ENCODE measurements around the gene ZNF692.

ZNF692 gene

GRCh38 chr1:248828845-248829244, 30.0 kb downstream of the ZNF692 start:
- H3K4me3 ChIP-seq (ENCODE audit: low read length) = no peak overlapping the region
- H3K27ac ChIP-seq (ENCODE audit: low read length) = no peak overlapping the region
- H3K9ac ChIP-seq (ENCODE audit: low read depth, low read length) = no peak overlapping the region
- H3K27me3 ChIP-seq (ENCODE audit: insufficient read depth, low read length) = no peaks in the 10 kb centered on the region; the same call in 1 of the 2 replicates
- no peaks in the 10 kb centered on the region for H3K9me3 ChIP-seq (ENCODE audit: insufficient read depth, low read depth, low read length)
- peaks cover 6% of the 10 kb centered on the region for H3K36me3 ChIP-seq (ENCODE audit: insufficient read depth, low read depth, low read length)
- no peaks in the 10 kb centered on the region for H3K4me1 ChIP-seq (ENCODE audit: insufficient read depth, low read length)

GRCh38 chr1:248825909-248826760, 32.8 kb downstream of the ZNF692 start, which contains the start of gene SH3BP5L:
SH3BP5L (minus strand) TSS chr1:248825915; CDS start chr1:248824935, 980 bp downstream.
- Histone ChIP-seq H3K36me3 (ENCODE audit: insufficient read depth, low read depth, low read length) (peaks cover 30% of the 10 kb centered on the region), H3K9me3 (ENCODE audit: insufficient read depth, low read depth, low read length) (no peaks in the 10 kb centered on the region), H3K27me3 (ENCODE audit: insufficient read depth, low read length) (no peaks in the 10 kb centered on the region), H3K4me3 (ENCODE audit: low read length) (peak within 1 kb of the TSS; percentile 96), H3K9ac (ENCODE audit: low read depth, low read length) (peak within 1 kb of the TSS; percentile 96), H3K4me1 (ENCODE audit: insufficient read depth, low read length) (no peaks in the 10 kb centered on the region), H3K27ac (ENCODE audit: low read length) (peak within 1 kb of the TSS; percentile 100)

- peaks cover 36% of the 10 kb centered on the region for H3K36me3 ChIP-seq (ENCODE audit: insufficient read depth, low read depth, low read length)
- no peaks in the 10 kb centered on the region for H3K4me1 ChIP-seq (ENCODE audit: insufficient read depth, low read length)
- H3K9ac ChIP-seq (ENCODE audit: low read depth, low read length) = peak overlapping the region; percentile 96
- peak overlapping the region; percentile 100 for H3K27ac ChIP-seq (ENCODE audit: low read length)
- no peaks in the 10 kb centered on the region for H3K27me3 ChIP-seq (ENCODE audit: insufficient read depth, low read length)
- H3K4me3 ChIP-seq (ENCODE audit: low read length) = peak overlapping the region; percentile 96
- no peaks in the 10 kb centered on the region for H3K9me3 ChIP-seq (ENCODE audit: insufficient read depth, low read depth, low read length)
These were observed 33.3 kb downstream of the ZNF692 start for GRCh38 chr1:248825573-248825908.

GRCh38 chr1:248825136-248825535, 33.7 kb downstream of the ZNF692 start:
- peak overlapping the region; percentile 96 for H3K9ac ChIP-seq (ENCODE audit: low read depth, low read length)
- no peaks in the 10 kb centered on the region for H3K27me3 ChIP-seq (ENCODE audit: insufficient read depth, low read length)
- peak overlapping the region; percentile 100 for H3K27ac ChIP-seq (ENCODE audit: low read length)
- peaks cover 4% of the 10 kb centered on the region; the same call in 1 of the 2 replicates for H3K4me1 ChIP-seq (ENCODE audit: insufficient read depth, low read length)
- H3K9me3 ChIP-seq (ENCODE audit: insufficient read depth, low read depth, low read length) = no peaks in the 10 kb centered on the region
- H3K4me3 ChIP-seq (ENCODE audit: low read length) = peak overlapping the region; percentile 96
- H3K36me3 ChIP-seq (ENCODE audit: insufficient read depth, low read depth, low read length) = peaks cover 40% of the 10 kb centered on the region

GRCh38 chr1:248824701-248825100, 34.2 kb downstream of the ZNF692 start:
- H3K4me1 ChIP-seq (ENCODE audit: insufficient read depth, low read length) = peaks cover 6% of the 10 kb centered on the region; the same call in 1 of the 2 replicates
- H3K27me3 ChIP-seq (ENCODE audit: insufficient read depth, low read length) = no peaks in the 10 kb centered on the region
- no peak overlapping the region for H3K9ac ChIP-seq (ENCODE audit: low read depth, low read length)
- peaks cover 43% of the 10 kb centered on the region for H3K36me3 ChIP-seq (ENCODE audit: insufficient read depth, low read depth, low read length)
- peak overlapping the region; percentile 96 for H3K4me3 ChIP-seq (ENCODE audit: low read length)
- no peak overlapping the region for H3K27ac ChIP-seq (ENCODE audit: low read length)
- no peaks in the 10 kb centered on the region for H3K9me3 ChIP-seq (ENCODE audit: insufficient read depth, low read depth, low read length)

GRCh38 chr1:248824301-248824700, 34.6 kb downstream of the ZNF692 start:
- Histone ChIP-seq H3K9me3 (ENCODE audit: insufficient read depth, low read depth, low read length) (no peaks in the 10 kb centered on the region), H3K4me3 (ENCODE audit: low read length) (no peak overlapping the region), H3K4me1 (ENCODE audit: insufficient read depth, low read length) (peaks cover 6% of the 10 kb centered on the region; the same call in 1 of the 2 replicates), H3K9ac (ENCODE audit: low read depth, low read length) (no peak overlapping the region), H3K27me3 (ENCODE audit: insufficient read depth, low read length) (no peaks in the 10 kb centered on the region), H3K36me3 (ENCODE audit: insufficient read depth, low read depth, low read length) (peaks cover 43% of the 10 kb centered on the region), H3K27ac (ENCODE audit: low read length) (no peak overlapping the region)

- Histone ChIP-seq H3K4me3 (ENCODE audit: low read length) (no peak overlapping the region), H3K27me3 (ENCODE audit: insufficient read depth, low read length) (no peaks in the 10 kb centered on the region), H3K36me3 (ENCODE audit: insufficient read depth, low read depth, low read length) (peaks cover 43% of the 10 kb centered on the region), H3K9ac (ENCODE audit: low read depth, low read length) (no peak overlapping the region), H3K9me3 (ENCODE audit: insufficient read depth, low read depth, low read length) (no peaks in the 10 kb centered on the region), H3K27ac (ENCODE audit: low read length) (no peak overlapping the region), H3K4me1 (ENCODE audit: insufficient read depth, low read length) (peaks cover 6% of the 10 kb centered on the region; the same call in 1 of the 2 replicates)
These were observed 35.3 kb downstream of the ZNF692 start for GRCh38 chr1:248823517-248824001.

GRCh38 chr1:248822148-248823032, 36.5 kb downstream of the ZNF692 start:
- Histone ChIP-seq H3K36me3 (ENCODE audit: insufficient read depth, low read depth, low read length) (peaks cover 43% of the 10 kb centered on the region), H3K27ac (ENCODE audit: low read length) (no peak overlapping the region), H3K9ac (ENCODE audit: low read depth, low read length) (no peak overlapping the region), H3K4me1 (ENCODE audit: insufficient read depth, low read length) (peaks cover 6% of the 10 kb centered on the region; the same call in 1 of the 2 replicates), H3K9me3 (ENCODE audit: insufficient read depth, low read depth, low read length) (no peaks in the 10 kb centered on the region), H3K4me3 (ENCODE audit: low read length) (no peak overlapping the region), H3K27me3 (ENCODE audit: insufficient read depth, low read length) (no peaks in the 10 kb centered on the region)

GRCh38 chr1:248821641-248822040, 37.2 kb downstream of the ZNF692 start:
- no peaks in the 10 kb centered on the region for H3K9me3 ChIP-seq (ENCODE audit: insufficient read depth, low read depth, low read length)
- H3K36me3 ChIP-seq (ENCODE audit: insufficient read depth, low read depth, low read length) = peaks cover 47% of the 10 kb centered on the region
- no peaks in the 10 kb centered on the region for H3K27me3 ChIP-seq (ENCODE audit: insufficient read depth, low read length)
- H3K27ac ChIP-seq (ENCODE audit: low read length) = no peak overlapping the region
- H3K4me1 ChIP-seq (ENCODE audit: insufficient read depth, low read length) = peaks cover 6% of the 10 kb centered on the region; the same call in 1 of the 2 replicates
- H3K9ac ChIP-seq (ENCODE audit: low read depth, low read length) = no peak overlapping the region
- H3K4me3 ChIP-seq (ENCODE audit: low read length) = no peak overlapping the region

GRCh38 chr1:248821101-248821500, 37.8 kb downstream of the ZNF692 start:
- Histone ChIP-seq H3K4me1 (ENCODE audit: insufficient read depth, low read length) (peaks cover 6% of the 10 kb centered on the region; the same call in 1 of the 2 replicates), H3K27ac (ENCODE audit: low read length) (no peak overlapping the region), H3K27me3 (ENCODE audit: insufficient read depth, low read length) (no peaks in the 10 kb centered on the region), H3K4me3 (ENCODE audit: low read length) (no peak overlapping the region), H3K9me3 (ENCODE audit: insufficient read depth, low read depth, low read length) (no peaks in the 10 kb centered on the region), H3K36me3 (ENCODE audit: insufficient read depth, low read depth, low read length) (peaks cover 53% of the 10 kb centered on the region), H3K9ac (ENCODE audit: low read depth, low read length) (no peak overlapping the region)

GRCh38 chr1:248820041-248820585, 38.8 kb downstream of the ZNF692 start:
- Histone ChIP-seq H3K36me3 (ENCODE audit: insufficient read depth, low read depth, low read length) (peaks cover 63% of the 10 kb centered on the region), H3K27me3 (ENCODE audit: insufficient read depth, low read length) (no peaks in the 10 kb centered on the region), H3K4me3 (ENCODE audit: low read length) (no peak overlapping the region), H3K9ac (ENCODE audit: low read depth, low read length) (no peak overlapping the region), H3K9me3 (ENCODE audit: insufficient read depth, low read depth, low read length) (no peaks in the 10 kb centered on the region), H3K27ac (ENCODE audit: low read length) (no peak overlapping the region), H3K4me1 (ENCODE audit: insufficient read depth, low read length) (peaks cover 10% of the 10 kb centered on the region)

Measured in iPS-20b (cell line).